HG03520 (cell line): ENCODE data around the gene TCEA3.

Source experiments
- ATAC-seq: cut with Tn5 transposase; IDR thresholded peaks from one replicate; pipeline ENCODE4 v1.9.1; 2021; ENCODE audit warnings: mild to moderate bottlenecking, moderate library complexity; ENCODE audit not compliant: unreplicated experiment

TCEA3 gene

GRCh38 chr1:23422241-23422877 is 2.2 kb downstream of the TCEA3 start:
- ATAC-seq, result no peak

GRCh38 chr1:23421753-23422240 is 2.8 kb downstream of the TCEA3 start:
- no peak for ATAC-seq

GRCh38 chr1:23421343-23421742 is 3.2 kb downstream of the TCEA3 start:
- ATAC-seq, result no peak

GRCh38 chr1:23420778-23421177 is 3.8 kb downstream of the TCEA3 start:
- no peak for ATAC-seq

- ATAC-seq, result no peak
These were observed 5.4 kb downstream of the TCEA3 start for GRCh38 chr1:23419180-23419579.

GRCh38 chr1:23417570-23417969 is 7.0 kb downstream of the TCEA3 start:
- no peak for ATAC-seq

GRCh38 chr1:23416964-23417363 is 7.6 kb downstream of the TCEA3 start:
- ATAC-seq, result no peak

- ATAC-seq, result no peak
These were observed 15.7 kb downstream of the TCEA3 start for GRCh38 chr1:23408797-23409290.

GRCh38 chr1:23407016-23407630 is 17.4 kb downstream of the TCEA3 start:
- no peak for ATAC-seq

- no peak for ATAC-seq
These were observed 18.6 kb downstream of the TCEA3 start for GRCh38 chr1:23405946-23406345.

GRCh38 chr1:23403735-23404486 is 20.6 kb downstream of the TCEA3 start:
- ATAC-seq, result no peak

- no peak for ATAC-seq
These were observed 21.2 kb downstream of the TCEA3 start for GRCh38 chr1:23403355-23403734.

- no peak for ATAC-seq
These were observed 21.6 kb downstream of the TCEA3 start for GRCh38 chr1:23403038-23403336.

GRCh38 chr1:23402286-23403037 is 22.1 kb downstream of the TCEA3 start:
- ATAC-seq, result no peak

- ATAC-seq, result no peak
These were observed 23.2 kb downstream of the TCEA3 start for GRCh38 chr1:23401313-23401712.

- no peak for ATAC-seq
These were observed 24.0 kb downstream of the TCEA3 start for GRCh38 chr1:23400324-23401114.

GRCh38 chr1:23399229-23399628 is 25.3 kb downstream of the TCEA3 start:
- ATAC-seq, result no peak

GRCh38 chr1:23397908-23398307 is 26.6 kb downstream of the TCEA3 start:
- no peak for ATAC-seq

- ATAC-seq, result no peak
These were observed 28.2 kb downstream of the TCEA3 start for GRCh38 chr1:23396380-23396779.

- no peak for ATAC-seq
These were observed 28.7 kb downstream of the TCEA3 start for GRCh38 chr1:23395849-23396248.
